Neural cell (in vitro differentiated cells): ENCODE measurements around the gene ZNF814. TPM values are rescaled to one million over a fixed set of nuclear protein-coding genes. Genes with fewer than 3 reads are reported as not detected.
"Not testable (repeated sequence)": the region's sequence is repeated elsewhere in the genome, so short reads cannot be mapped to it uniquely, and the experiment has no call there.

Experiments used
- H2AFZ ChIP-seq: fragments of 200-600, 300-800 bp; sonication (generic), shearing (Covaris generic); 2 replicates; pipeline ENCODE4 v1.6.0; 2014; ENCODE audit warnings: low read depth, mild to moderate bottlenecking, antibody characterized with exemption, low read length, moderate library complexity
- H3F3A ChIP-seq: fragments of 200-600 bp; shearing (Covaris generic); 2 replicates; pipeline ENCODE4 v1.6.1; 2016; ENCODE audit warnings: mild to moderate bottlenecking, moderate library complexity, mixed read lengths, antibody characterized with exemption, low read length; ENCODE audit not compliant: insufficient read depth, poor library complexity, severe bottlenecking
- H3K27ac ChIP-seq: fragments of 200-600, 300-800 bp; sonication (generic), shearing (Covaris generic); 2 replicates; pipeline ENCODE4 v1.5.1; 2014; ENCODE audit warnings: mild to moderate bottlenecking, low read length, moderate library complexity
- H3K27me3 ChIP-seq: fragments of 300-800, 200-600 bp; sonication (generic), shearing (Covaris generic); 2 replicates; pipeline ENCODE4 v1.6.0; 2014; ENCODE audit warnings: mild to moderate bottlenecking, low read depth, low read length, moderate library complexity; ENCODE audit not compliant: insufficient read depth
- H3K36me3 ChIP-seq: fragments of 300-800, 200-600 bp; sonication (generic), shearing (Covaris generic); 2 replicates; pipeline ENCODE4 v1.5.1; 2014; ENCODE audit warnings: mild to moderate bottlenecking, antibody characterized with exemption, low read length, moderate library complexity; ENCODE audit not compliant: insufficient read depth
- H3K4me2 ChIP-seq: fragments of 300-800, 200-600 bp; sonication (generic), shearing (Covaris generic); 2 replicates; pipeline ENCODE4 v1.6.0; 2014; ENCODE audit warnings: mild to moderate bottlenecking, low read length
- H3K4me3 ChIP-seq: fragments of 300-800, 200-600 bp; sonication (generic), shearing (Covaris generic); 2 replicates; pipeline ENCODE4 v1.5.1; 2014; ENCODE audit warnings: mild to moderate bottlenecking, low read length, moderate library complexity
- H3K79me2 ChIP-seq: fragments of 200-600 bp; shearing (Covaris generic); replicated peaks from 2 replicates; pipeline ENCODE4 v1.6.0; 2014; ENCODE audit warnings: mild to moderate bottlenecking, low read length, moderate library complexity; ENCODE audit not compliant: insufficient read depth
- H3K9ac ChIP-seq: fragments of 300-800, 200-600 bp; sonication (generic), shearing (Covaris generic); 2 replicates; pipeline ENCODE4 v1.6.1; 2016; ENCODE audit warnings: mild to moderate bottlenecking, low read length, mixed read lengths
- H3K9me2 ChIP-seq: fragments of 200-600 bp; shearing (Covaris generic); 2 replicates; pipeline ENCODE4 v1.6.1; 2016; ENCODE audit warnings: mild to moderate bottlenecking, low read length, mixed read lengths; ENCODE audit not compliant: insufficient read depth
- H3K9me3 ChIP-seq: fragments of 200-600, 300-800 bp; sonication (generic), shearing (Covaris generic); 2 replicates; pipeline ENCODE4 v1.6.1; 2016; ENCODE audit warnings: mild to moderate bottlenecking, mixed run types, low read length, moderate library complexity, mixed read lengths
- H4K20me1 ChIP-seq: fragments of 200-600 bp; shearing (Covaris generic); 2 replicates; pipeline ENCODE4 v1.6.1; 2016; ENCODE audit warnings: mild to moderate bottlenecking, mixed run types; ENCODE audit not compliant: insufficient read depth
- EP300 ChIP-seq: fragments of 450-650 bp; conservative IDR thresholded peaks from 2 replicates; pipeline ENCODE4 v1.6.1; 2014; ENCODE audit warnings: antibody characterized with exemption, mild to moderate bottlenecking, moderate library complexity; ENCODE audit not compliant: poor library complexity, severe bottlenecking
- EZH2 ChIP-seq: fragments of 200-600, 300-800 bp; shearing (Covaris generic), sonication (generic); IDR thresholded peaks from 2 replicates; pipeline ENCODE4 v1.6.1; 2014; ENCODE audit warnings: antibody characterized with exemption, low read length, borderline replicate concordance, mild to moderate bottlenecking; ENCODE audit not compliant: insufficient read depth, poor library complexity, severe bottlenecking
- MXI1 ChIP-seq: fragments of 450-650 bp; conservative IDR thresholded peaks from 2 replicates; pipeline ENCODE4 v1.6.1; 2014; ENCODE audit warnings: antibody characterized with exemption, mild to moderate bottlenecking; ENCODE audit not compliant: poor library complexity, severe bottlenecking
- POLR2AphosphoS5 ChIP-seq: IDR thresholded peaks from 2 replicates; pipeline ENCODE4 v1.6.1; 2012
- RAD21 ChIP-seq: fragments of 450-650 bp; conservative IDR thresholded peaks from 2 replicates; pipeline ENCODE4 v1.6.1; 2014; ENCODE audit warnings: antibody characterized with exemption, mild to moderate bottlenecking, moderate library complexity
- SMC3 ChIP-seq: fragments of 450-650 bp; conservative IDR thresholded peaks from 2 replicates; pipeline ENCODE4 v1.6.1; 2014; ENCODE audit warnings: antibody characterized with exemption, mild to moderate bottlenecking, moderate library complexity; ENCODE audit not compliant: poor library complexity
- TAF1 ChIP-seq: IDR thresholded peaks from 2 replicates; pipeline ENCODE4 v1.6.1; 2012; ENCODE audit warnings: low read depth
- polyA plus RNA-seq: library from polyadenylated mRNA; depleted of rRNA; stranded (reverse); fragments of >200 nt; gene quantifications from 2 replicates; pipeline ENCODE4 v1.2.3, GENCODE V29; 2014
- TF ChIP-seq, protein P1 (sequence below): IDR thresholded peaks from 2 replicates; pipeline ENCODE4 v1.6.1; 2012; ENCODE audit warnings: borderline replicate concordance
- TF ChIP-seq, protein P2 (sequence below): fragments of 450-650 bp; IDR thresholded peaks from 2 replicates; pipeline ENCODE4 v1.5.1; 2014; ENCODE audit warnings: antibody characterized with exemption, mild to moderate bottlenecking, moderate library complexity; ENCODE audit not compliant: poor library complexity, severe bottlenecking

The ZNF814 gene
- polyA plus RNA-seq, 1 donor from 2014 or later: 17.7 TPM

DNA sequence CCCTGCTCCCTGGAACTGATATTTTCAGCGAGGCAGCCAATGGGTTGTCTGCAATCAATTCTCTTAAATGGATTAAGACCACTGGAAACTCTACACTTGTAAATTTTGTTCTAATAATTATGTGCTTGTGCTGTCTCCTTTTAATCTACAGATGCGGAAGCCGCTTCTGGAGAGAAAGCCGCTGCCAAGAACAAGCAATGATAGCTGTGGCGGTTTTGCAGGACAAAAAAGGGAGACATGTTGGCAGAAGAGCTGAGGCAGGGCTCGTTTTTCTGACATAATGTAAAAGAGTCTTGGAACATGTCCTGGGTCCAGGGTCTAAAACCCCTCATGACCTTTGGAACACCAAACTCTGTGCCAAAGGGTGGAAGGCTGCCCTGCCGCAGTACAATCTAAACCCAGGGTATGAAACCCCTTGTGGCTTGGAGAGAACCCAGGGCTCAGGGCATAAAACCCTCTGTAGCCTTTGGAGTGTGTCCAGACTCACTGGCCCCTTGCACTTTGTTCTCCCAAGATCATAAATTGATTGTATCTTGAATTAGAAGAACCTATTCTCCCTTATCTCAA is 14.9 kb upstream of the ZNF814 start:
- H3K36me3 ChIP-seq: no peaks in the 10 kb centered on the region
- H3K79me2 ChIP-seq: no peaks in the 10 kb centered on the region
- H3K4me2 ChIP-seq: no peak overlapping the region
- no peak overlapping the region for H3K9ac ChIP-seq
- no peak for TF ChIP-seq MXI1
- no peak for TF ChIP-seq SMC3
- no peak for TF ChIP-seq POLR2AphosphoS5
- TF ChIP-seq, protein P1, sequence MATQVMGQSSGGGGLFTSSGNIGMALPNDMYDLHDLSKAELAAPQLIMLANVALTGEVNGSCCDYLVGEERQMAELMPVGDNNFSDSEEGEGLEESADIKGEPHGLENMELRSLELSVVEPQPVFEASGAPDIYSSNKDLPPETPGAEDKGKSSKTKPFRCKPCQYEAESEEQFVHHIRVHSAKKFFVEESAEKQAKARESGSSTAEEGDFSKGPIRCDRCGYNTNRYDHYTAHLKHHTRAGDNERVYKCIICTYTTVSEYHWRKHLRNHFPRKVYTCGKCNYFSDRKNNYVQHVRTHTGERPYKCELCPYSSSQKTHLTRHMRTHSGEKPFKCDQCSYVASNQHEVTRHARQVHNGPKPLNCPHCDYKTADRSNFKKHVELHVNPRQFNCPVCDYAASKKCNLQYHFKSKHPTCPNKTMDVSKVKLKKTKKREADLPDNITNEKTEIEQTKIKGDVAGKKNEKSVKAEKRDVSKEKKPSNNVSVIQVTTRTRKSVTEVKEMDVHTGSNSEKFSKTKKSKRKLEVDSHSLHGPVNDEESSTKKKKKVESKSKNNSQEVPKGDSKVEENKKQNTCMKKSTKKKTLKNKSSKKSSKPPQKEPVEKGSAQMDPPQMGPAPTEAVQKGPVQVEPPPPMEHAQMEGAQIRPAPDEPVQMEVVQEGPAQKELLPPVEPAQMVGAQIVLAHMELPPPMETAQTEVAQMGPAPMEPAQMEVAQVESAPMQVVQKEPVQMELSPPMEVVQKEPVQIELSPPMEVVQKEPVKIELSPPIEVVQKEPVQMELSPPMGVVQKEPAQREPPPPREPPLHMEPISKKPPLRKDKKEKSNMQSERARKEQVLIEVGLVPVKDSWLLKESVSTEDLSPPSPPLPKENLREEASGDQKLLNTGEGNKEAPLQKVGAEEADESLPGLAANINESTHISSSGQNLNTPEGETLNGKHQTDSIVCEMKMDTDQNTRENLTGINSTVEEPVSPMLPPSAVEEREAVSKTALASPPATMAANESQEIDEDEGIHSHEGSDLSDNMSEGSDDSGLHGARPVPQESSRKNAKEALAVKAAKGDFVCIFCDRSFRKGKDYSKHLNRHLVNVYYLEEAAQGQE: no peak
- no peak for TF ChIP-seq RAD21
- TF ChIP-seq, protein P2, sequence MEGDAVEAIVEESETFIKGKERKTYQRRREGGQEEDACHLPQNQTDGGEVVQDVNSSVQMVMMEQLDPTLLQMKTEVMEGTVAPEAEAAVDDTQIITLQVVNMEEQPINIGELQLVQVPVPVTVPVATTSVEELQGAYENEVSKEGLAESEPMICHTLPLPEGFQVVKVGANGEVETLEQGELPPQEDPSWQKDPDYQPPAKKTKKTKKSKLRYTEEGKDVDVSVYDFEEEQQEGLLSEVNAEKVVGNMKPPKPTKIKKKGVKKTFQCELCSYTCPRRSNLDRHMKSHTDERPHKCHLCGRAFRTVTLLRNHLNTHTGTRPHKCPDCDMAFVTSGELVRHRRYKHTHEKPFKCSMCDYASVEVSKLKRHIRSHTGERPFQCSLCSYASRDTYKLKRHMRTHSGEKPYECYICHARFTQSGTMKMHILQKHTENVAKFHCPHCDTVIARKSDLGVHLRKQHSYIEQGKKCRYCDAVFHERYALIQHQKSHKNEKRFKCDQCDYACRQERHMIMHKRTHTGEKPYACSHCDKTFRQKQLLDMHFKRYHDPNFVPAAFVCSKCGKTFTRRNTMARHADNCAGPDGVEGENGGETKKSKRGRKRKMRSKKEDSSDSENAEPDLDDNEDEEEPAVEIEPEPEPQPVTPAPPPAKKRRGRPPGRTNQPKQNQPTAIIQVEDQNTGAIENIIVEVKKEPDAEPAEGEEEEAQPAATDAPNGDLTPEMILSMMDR: no peak
- no peak for TF ChIP-seq EP300
- TF ChIP-seq EZH2: no peak
- TF ChIP-seq TAF1: no peak
- H3K27me3 ChIP-seq: no peaks in the 10 kb centered on the region
- no peaks in the 10 kb centered on the region for H3F3A ChIP-seq
- H3K27ac ChIP-seq: no peak overlapping the region
- H3K9me2 ChIP-seq: no peaks in the 10 kb centered on the region
- H4K20me1 ChIP-seq: no peaks in the 10 kb centered on the region
- H3K4me3 ChIP-seq: no peak overlapping the region
- H2AFZ ChIP-seq: no peak overlapping the region
- H3K9me3 ChIP-seq: no peaks in the 10 kb centered on the region

DNA sequence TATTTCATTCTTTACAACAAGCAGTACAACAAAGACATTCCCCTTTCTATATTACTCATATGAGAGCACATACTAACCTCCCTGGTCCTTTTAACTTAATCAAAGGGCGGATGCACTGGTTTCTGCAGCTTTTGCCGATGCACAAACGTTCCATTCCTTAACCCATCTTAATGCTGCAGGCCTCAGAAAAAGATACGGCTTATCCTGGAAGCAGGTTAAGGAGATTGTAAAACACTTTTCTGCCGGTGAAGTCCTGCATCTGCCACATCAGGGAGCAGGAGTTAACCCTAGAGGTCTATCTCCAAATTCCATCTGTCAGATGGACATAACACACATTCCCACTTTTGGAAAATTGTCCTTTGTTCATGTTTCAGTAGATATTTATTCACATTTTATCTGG is 11.5 kb upstream of the ZNF814 start:
- H4K20me1 ChIP-seq: no peaks in the 10 kb centered on the region
- no peak overlapping the region for H3K4me2 ChIP-seq
- no peak overlapping the region for H3K9ac ChIP-seq
- H3K27ac ChIP-seq: no peak overlapping the region
- H3K27me3 ChIP-seq: no peaks in the 10 kb centered on the region
- TF ChIP-seq EZH2 (no peak), POLR2AphosphoS5 (no peak), TAF1 (no peak), RAD21 (no peak), EP300 (no peak), SMC3 (no peak), MXI1 (no peak)
- TF ChIP-seq, protein P1: no peak
- TF ChIP-seq, protein P2: no peak
- H3K4me3 ChIP-seq: no peak overlapping the region
- no peaks in the 10 kb centered on the region for H3K9me2 ChIP-seq
- H3F3A ChIP-seq: no peaks in the 10 kb centered on the region
- H3K9me3 ChIP-seq: no peaks in the 10 kb centered on the region
- no peaks in the 10 kb centered on the region for H3K36me3 ChIP-seq
- no peaks in the 10 kb centered on the region for H3K79me2 ChIP-seq
- H2AFZ ChIP-seq: no peak overlapping the region

GRCh38 chr19:57890706-57891105 is 1.9 kb upstream of the ZNF814 start:
- H3K9me2 ChIP-seq, H2AFZ ChIP-seq, H3K27me3 ChIP-seq, H3K4me2 ChIP-seq, H4K20me1 ChIP-seq, H3K9me3 ChIP-seq, H3K27ac ChIP-seq, H3K4me3 ChIP-seq, H3K9ac ChIP-seq, H3F3A ChIP-seq, H3K36me3 ChIP-seq: not testable (repeated sequence)
- H3K79me2 ChIP-seq: peaks cover 11% of the 10 kb centered on the region
